ENCODE data around the gene TCEAL9.

DNA sequence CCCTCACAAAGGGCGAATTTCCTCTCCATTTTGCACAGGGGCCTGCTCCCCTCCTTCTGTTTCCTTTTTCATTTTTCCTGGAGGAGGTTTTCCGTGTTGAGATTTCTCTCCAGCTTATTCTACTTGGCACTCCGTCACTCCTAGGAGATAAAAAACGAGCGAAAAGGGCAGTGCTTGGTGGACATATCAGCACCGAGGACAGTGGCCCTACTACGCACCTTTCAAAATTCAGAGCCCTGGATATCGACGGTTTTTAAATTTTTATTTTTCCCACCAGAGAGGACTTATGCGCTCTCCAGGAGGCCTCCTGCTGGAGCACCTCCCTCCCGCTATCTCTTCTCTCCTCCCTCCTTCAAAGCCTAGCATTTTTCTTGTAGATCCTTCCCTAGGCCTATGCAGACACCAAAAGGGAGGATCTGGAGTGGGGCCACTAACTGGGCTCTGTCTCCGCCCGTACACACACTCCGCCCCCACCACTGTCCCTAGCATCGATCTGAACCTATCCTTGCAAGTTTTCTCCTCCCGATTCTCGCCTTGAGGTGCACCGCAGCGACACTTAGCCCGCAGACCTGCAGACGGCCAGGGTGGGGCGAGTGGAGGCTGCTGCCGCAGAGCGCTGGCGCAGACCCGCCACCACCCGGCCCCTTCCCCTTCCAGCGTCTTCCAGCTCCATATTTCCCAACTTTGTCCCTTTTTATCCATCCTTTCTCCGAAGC is 8.5 kb upstream of the TCEAL9 start:
- TF ChIP-seq, protein P1, sequence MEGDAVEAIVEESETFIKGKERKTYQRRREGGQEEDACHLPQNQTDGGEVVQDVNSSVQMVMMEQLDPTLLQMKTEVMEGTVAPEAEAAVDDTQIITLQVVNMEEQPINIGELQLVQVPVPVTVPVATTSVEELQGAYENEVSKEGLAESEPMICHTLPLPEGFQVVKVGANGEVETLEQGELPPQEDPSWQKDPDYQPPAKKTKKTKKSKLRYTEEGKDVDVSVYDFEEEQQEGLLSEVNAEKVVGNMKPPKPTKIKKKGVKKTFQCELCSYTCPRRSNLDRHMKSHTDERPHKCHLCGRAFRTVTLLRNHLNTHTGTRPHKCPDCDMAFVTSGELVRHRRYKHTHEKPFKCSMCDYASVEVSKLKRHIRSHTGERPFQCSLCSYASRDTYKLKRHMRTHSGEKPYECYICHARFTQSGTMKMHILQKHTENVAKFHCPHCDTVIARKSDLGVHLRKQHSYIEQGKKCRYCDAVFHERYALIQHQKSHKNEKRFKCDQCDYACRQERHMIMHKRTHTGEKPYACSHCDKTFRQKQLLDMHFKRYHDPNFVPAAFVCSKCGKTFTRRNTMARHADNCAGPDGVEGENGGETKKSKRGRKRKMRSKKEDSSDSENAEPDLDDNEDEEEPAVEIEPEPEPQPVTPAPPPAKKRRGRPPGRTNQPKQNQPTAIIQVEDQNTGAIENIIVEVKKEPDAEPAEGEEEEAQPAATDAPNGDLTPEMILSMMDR (IDR thresholded peaks at IDR 0.05): no peak
- TF ChIP-seq POLR2A (IDR thresholded peaks at IDR 0.05): no peak

Measured in uterus (tissue), 2 donors.